ENCODE measurements around the gene ARL3.

The ARL3 gene

GRCh38 chr10:102657984-102658724, 56.0 kb downstream of the ARL3 start (continued):
- no peak for TF ChIP-seq ZFP30 (CRISPR knock-in tag; IDR thresholded peaks at IDR 0.05)
- no peak for TF ChIP-seq PPARA (CRISPR knock-in tag; IDR thresholded peaks at IDR 0.05; ENCODE audit: borderline replicate concordance)
- TF ChIP-seq, protein P1, sequence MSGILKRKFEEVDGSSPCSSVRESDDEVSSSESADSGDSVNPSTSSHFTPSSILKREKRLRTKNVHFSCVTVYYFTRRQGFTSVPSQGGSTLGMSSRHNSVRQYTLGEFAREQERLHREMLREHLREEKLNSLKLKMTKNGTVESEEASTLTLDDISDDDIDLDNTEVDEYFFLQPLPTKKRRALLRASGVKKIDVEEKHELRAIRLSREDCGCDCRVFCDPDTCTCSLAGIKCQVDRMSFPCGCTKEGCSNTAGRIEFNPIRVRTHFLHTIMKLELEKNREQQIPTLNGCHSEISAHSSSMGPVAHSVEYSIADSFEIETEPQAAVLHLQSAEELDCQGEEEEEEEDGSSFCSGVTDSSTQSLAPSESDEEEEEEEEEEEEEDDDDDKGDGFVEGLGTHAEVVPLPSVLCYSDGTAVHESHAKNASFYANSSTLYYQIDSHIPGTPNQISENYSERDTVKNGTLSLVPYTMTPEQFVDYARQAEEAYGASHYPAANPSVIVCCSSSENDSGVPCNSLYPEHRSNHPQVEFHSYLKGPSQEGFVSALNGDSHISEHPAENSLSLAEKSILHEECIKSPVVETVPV (CRISPR knock-in tag; IDR thresholded peaks at IDR 0.05), result no peak
- no peak for TF ChIP-seq ZFP3 (CRISPR knock-in tag; IDR thresholded peaks at IDR 0.05)
- TF ChIP-seq ZNF8 (CRISPR knock-in tag; IDR thresholded peaks at IDR 0.05), result no peak
- TF ChIP-seq, protein P2, sequence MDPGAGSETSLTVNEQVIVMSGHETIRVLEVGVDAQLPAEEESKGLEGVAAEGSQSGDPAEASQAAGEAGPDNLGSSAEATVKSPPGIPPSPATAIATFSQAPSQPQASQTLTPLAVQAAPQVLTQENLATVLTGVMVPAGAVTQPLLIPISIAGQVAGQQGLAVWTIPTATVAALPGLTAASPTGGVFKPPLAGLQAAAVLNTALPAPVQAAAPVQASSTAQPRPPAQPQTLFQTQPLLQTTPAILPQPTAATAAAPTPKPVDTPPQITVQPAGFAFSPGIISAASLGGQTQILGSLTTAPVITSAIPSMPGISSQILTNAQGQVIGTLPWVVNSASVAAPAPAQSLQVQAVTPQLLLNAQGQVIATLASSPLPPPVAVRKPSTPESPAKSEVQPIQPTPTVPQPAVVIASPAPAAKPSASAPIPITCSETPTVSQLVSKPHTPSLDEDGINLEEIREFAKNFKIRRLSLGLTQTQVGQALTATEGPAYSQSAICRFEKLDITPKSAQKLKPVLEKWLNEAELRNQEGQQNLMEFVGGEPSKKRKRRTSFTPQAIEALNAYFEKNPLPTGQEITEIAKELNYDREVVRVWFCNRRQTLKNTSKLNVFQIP (CRISPR knock-in tag; IDR thresholded peaks at IDR 0.05; ENCODE audit: borderline replicate concordance, low read depth), result no peak
- TF ChIP-seq ZNF70 (CRISPR knock-in tag; IDR thresholded peaks at IDR 0.05), result no peak
- TF ChIP-seq ZNF565 (CRISPR knock-in tag; conservative IDR thresholded peaks at IDR 0.05; ENCODE audit: low read depth), result no peak
- TF ChIP-seq ARNTL (CRISPR knock-in tag; IDR thresholded peaks at IDR 0.05; ENCODE audit: borderline replicate concordance, low read depth), result no peak
- TF ChIP-seq RARB (CRISPR knock-in tag; IDR thresholded peaks at IDR 0.05), result no peak
- no peak for TF ChIP-seq TCF4 (CRISPR knock-in tag; IDR thresholded peaks at IDR 0.05; ENCODE audit: borderline replicate concordance)

GRCh38 chr10:102657451-102657850, 56.7 kb downstream of the ARL3 start:
- TF ChIP-seq RARB (CRISPR knock-in tag; IDR thresholded peaks at IDR 0.05) (no peak), ZC3H10 (CRISPR knock-in tag; IDR thresholded peaks at IDR 0.05) (no peak), TCF4 (CRISPR knock-in tag; IDR thresholded peaks at IDR 0.05; ENCODE audit: borderline replicate concordance) (no peak), GLIS3 (CRISPR knock-in tag; IDR thresholded peaks at IDR 0.05) (no peak), TOX (CRISPR knock-in tag; IDR thresholded peaks at IDR 0.05; ENCODE audit: borderline replicate concordance) (no peak), ESRRG (CRISPR knock-in tag; IDR thresholded peaks at IDR 0.05) (no peak), ISL1 (CRISPR knock-in tag; IDR thresholded peaks at IDR 0.05) (no peak), ZFP30 (CRISPR knock-in tag; IDR thresholded peaks at IDR 0.05) (no peak), CREB5 (CRISPR knock-in tag; IDR thresholded peaks at IDR 0.05; ENCODE audit: low read depth) (no peak)
- TF ChIP-seq, protein P3, sequence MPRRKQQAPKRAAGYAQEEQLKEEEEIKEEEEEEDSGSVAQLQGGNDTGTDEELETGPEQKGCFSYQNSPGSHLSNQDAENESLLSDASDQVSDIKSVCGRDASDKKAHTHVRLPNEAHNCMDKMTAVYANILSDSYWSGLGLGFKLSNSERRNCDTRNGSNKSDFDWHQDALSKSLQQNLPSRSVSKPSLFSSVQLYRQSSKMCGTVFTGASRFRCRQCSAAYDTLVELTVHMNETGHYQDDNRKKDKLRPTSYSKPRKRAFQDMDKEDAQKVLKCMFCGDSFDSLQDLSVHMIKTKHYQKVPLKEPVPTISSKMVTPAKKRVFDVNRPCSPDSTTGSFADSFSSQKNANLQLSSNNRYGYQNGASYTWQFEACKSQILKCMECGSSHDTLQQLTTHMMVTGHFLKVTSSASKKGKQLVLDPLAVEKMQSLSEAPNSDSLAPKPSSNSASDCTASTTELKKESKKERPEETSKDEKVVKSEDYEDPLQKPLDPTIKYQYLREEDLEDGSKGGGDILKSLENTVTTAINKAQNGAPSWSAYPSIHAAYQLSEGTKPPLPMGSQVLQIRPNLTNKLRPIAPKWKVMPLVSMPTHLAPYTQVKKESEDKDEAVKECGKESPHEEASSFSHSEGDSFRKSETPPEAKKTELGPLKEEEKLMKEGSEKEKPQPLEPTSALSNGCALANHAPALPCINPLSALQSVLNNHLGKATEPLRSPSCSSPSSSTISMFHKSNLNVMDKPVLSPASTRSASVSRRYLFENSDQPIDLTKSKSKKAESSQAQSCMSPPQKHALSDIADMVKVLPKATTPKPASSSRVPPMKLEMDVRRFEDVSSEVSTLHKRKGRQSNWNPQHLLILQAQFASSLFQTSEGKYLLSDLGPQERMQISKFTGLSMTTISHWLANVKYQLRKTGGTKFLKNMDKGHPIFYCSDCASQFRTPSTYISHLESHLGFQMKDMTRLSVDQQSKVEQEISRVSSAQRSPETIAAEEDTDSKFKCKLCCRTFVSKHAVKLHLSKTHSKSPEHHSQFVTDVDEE (CRISPR knock-in tag; IDR thresholded peaks at IDR 0.05), result no peak
- TF ChIP-seq, protein P1 (CRISPR knock-in tag; IDR thresholded peaks at IDR 0.05), result no peak
- ATAC-seq, result no peak

GRCh38 chr10:102656791-102657371, 57.3 kb downstream of the ARL3 start:
- ATAC-seq, result no peak
- TF ChIP-seq SNAI2 (CRISPR knock-in tag; IDR thresholded peaks at IDR 0.05), result no peak
- TF ChIP-seq BACH2 (CRISPR knock-in tag; IDR thresholded peaks at IDR 0.05; ENCODE audit: borderline replicate concordance), result no peak
- no peak for TF ChIP-seq PPARA (CRISPR knock-in tag; IDR thresholded peaks at IDR 0.05; ENCODE audit: borderline replicate concordance)
- TF ChIP-seq, protein P3 (CRISPR knock-in tag; IDR thresholded peaks at IDR 0.05), result no peak
- TF ChIP-seq ZC3H10 (CRISPR knock-in tag; IDR thresholded peaks at IDR 0.05), result no peak
- no peak for TF ChIP-seq CREB5 (CRISPR knock-in tag; IDR thresholded peaks at IDR 0.05; ENCODE audit: low read depth)
- no peak for TF ChIP-seq ARNTL (CRISPR knock-in tag; IDR thresholded peaks at IDR 0.05; ENCODE audit: borderline replicate concordance, low read depth)
- no peak for TF ChIP-seq ZFP30 (CRISPR knock-in tag; IDR thresholded peaks at IDR 0.05)
- no peak for TF ChIP-seq GLIS3 (CRISPR knock-in tag; IDR thresholded peaks at IDR 0.05)
- no peak for TF ChIP-seq ZNF70 (CRISPR knock-in tag; IDR thresholded peaks at IDR 0.05)
- no peak for TF ChIP-seq ZFP3 (CRISPR knock-in tag; IDR thresholded peaks at IDR 0.05)
- TF ChIP-seq ZNF8 (CRISPR knock-in tag; IDR thresholded peaks at IDR 0.05), result no peak
- TF ChIP-seq RARB (CRISPR knock-in tag; IDR thresholded peaks at IDR 0.05), result no peak
- TF ChIP-seq CSDC2 (CRISPR knock-in tag; IDR thresholded peaks at IDR 0.05), result no peak
- no peak for TF ChIP-seq ISL1 (CRISPR knock-in tag; IDR thresholded peaks at IDR 0.05)
- TF ChIP-seq ZNF565 (CRISPR knock-in tag; conservative IDR thresholded peaks at IDR 0.05; ENCODE audit: low read depth), result no peak

Measured in SK-N-SH treated with all-trans-retinoic acid at 6 μM for 48 hours (cell line).